Stimulated activated effector memory CD8-positive, alpha-beta T cell treated with anti-CD3 and anti-CD28 coated beads, Interleukin-12 subunit alpha, Interleukin-12 subunit beta, amount 100 ng/mL, for 72 hours (primary cell): ENCODE results near the gene KRT77.
"Not testable (repeated sequence)": the region's sequence is repeated elsewhere in the genome, so short reads cannot be mapped to it uniquely, and the experiment has no call there.

ENCODE experiments used
- ATAC-seq: fragments of 150-1000 bp; cut with Tn5 transposase; 2 replicates; pipeline ENCODE4 v1.10.0; 2021
- DNase-seq, 2 donors: peaks; one replicate each; pipeline ENCODE4 v3.0.0; 2021 to 2022; ENCODE audit warnings: low spot score in 2 of 2
- H3K27ac Mint-ChIP-seq: one replicate; pipeline ENCODE4 v1.8.0; 2022; ENCODE audit warnings: mild to moderate bottlenecking, mixed read lengths
- H3K36me3 Mint-ChIP-seq: one replicate; pipeline ENCODE4 v1.8.0; 2022; ENCODE audit warnings: mild to moderate bottlenecking, mixed read lengths
- H3K4me1 Mint-ChIP-seq: one replicate; pipeline ENCODE4 v1.8.0; 2022; ENCODE audit warnings: mixed read lengths
- H3K4me3 Mint-ChIP-seq: one replicate; pipeline ENCODE4 v1.8.0; 2022; ENCODE audit warnings: mild to moderate bottlenecking, mixed read lengths
- H3K9me3 Mint-ChIP-seq: one replicate; pipeline ENCODE4 v1.8.0; 2022; ENCODE audit warnings: mixed read lengths

The KRT77 gene

DNA sequence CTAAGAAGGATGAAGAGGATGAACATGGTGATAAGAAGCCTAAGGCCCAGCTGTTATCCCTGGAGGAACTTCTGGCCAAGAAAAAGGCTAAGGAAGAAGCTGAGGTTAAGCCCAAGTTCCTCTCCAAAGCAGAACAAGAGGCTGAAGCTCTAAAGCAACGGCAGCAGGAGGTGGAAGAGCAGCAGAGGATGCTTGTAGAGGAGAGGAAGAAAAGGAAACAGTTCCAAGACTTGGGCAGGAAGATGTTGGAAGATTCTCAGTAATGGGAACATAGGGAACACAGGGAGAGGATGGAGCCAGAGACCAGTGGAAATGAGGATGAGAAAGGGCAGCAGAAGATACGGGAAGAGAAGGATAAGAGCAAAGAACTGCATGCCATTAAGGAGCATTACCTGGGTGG is 27.5 kb upstream of the KRT77 start:
- Mint-ChIP-seq H3K27ac (no peak overlapping the region), H3K9me3 (peaks cover 2% of the 10 kb centered on the region), H3K4me1 (no peaks in the 10 kb centered on the region), H3K4me3 (no peak overlapping the region), H3K36me3 (no peaks in the 10 kb centered on the region)
- no peak for ATAC-seq
- DNase-seq: no peak

GRCh38 chr12:52730383-52730782 is 27.1 kb upstream of the KRT77 start:
- peaks cover 2% of the 10 kb centered on the region for H3K9me3 Mint-ChIP-seq
- H3K27ac Mint-ChIP-seq: no peak overlapping the region
- ATAC-seq: no peak
- DNase-seq: no peak
- H3K4me1 Mint-ChIP-seq: no peaks in the 10 kb centered on the region
- no peak overlapping the region for H3K4me3 Mint-ChIP-seq
- H3K36me3 Mint-ChIP-seq: no peaks in the 10 kb centered on the region

DNA sequence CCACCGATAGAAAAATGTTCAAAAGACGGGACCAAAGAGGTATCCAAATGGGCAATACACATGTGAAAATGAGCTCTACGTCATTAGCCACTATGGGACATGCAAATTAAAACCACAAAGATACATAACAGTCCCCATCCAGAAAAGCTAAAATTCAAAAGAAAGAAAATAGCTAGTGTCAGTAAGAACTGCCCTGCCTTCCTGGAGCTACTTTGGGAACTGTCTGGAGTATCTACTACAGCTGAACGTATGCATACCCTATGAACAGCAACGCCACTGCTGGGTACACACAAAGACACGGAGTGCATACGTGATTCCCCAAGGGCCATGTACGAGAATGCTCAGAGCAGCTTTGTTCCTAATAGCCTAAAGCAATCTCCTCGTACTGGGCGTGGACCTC is 25.8 kb upstream of the KRT77 start:
- DNase-seq (no peak), ATAC-seq (no peak)
- H3K9me3 Mint-ChIP-seq: peaks cover 2% of the 10 kb centered on the region
- H3K4me3 Mint-ChIP-seq: no peak overlapping the region
- no peaks in the 10 kb centered on the region for H3K36me3 Mint-ChIP-seq
- no peaks in the 10 kb centered on the region for H3K4me1 Mint-ChIP-seq
- no peak overlapping the region for H3K27ac Mint-ChIP-seq

DNA sequence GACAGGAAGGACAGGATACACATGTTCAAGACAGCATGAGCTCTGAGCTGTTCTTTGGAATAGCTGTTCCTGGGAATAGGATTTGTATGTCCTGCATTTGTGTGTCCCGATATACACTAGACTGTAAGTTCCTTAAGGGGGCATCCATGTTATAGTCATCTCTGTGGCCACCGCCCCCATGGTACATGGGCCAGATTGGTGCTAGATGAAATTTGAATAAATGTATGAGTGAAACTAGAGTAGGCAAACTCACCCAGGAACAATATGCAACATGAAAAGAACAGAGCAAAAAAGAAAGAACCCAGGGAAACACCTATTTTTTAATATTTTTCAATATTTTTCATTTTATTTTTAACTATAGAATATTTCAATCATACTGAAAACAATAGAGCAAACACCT is 25.1 kb upstream of the KRT77 start:
- H3K36me3 Mint-ChIP-seq: no peaks in the 10 kb centered on the region

GRCh38 chr12:52727037-52727436 is 23.7 kb upstream of the KRT77 start:
- H3K36me3 Mint-ChIP-seq: no peaks in the 10 kb centered on the region
- DNase-seq: no peak
- H3K4me1 Mint-ChIP-seq: no peaks in the 10 kb centered on the region
- ATAC-seq: no peak
- no peak overlapping the region for H3K4me3 Mint-ChIP-seq
- H3K9me3 Mint-ChIP-seq: peaks cover 2% of the 10 kb centered on the region
- no peak overlapping the region for H3K27ac Mint-ChIP-seq

More for the DNA sequence above, 25.1 kb upstream of the KRT77 start:
- H3K4me3 Mint-ChIP-seq: no peak overlapping the region
- ATAC-seq (no peak), DNase-seq (no peak)
- H3K4me1 Mint-ChIP-seq: no peaks in the 10 kb centered on the region
- peaks cover 2% of the 10 kb centered on the region for H3K9me3 Mint-ChIP-seq
- no peak overlapping the region for H3K27ac Mint-ChIP-seq

GRCh38 chr12:52726451-52726850 is 23.1 kb upstream of the KRT77 start:
- Mint-ChIP-seq H3K4me3 (no peak overlapping the region), H3K36me3 (no peaks in the 10 kb centered on the region), H3K9me3 (peaks cover 2% of the 10 kb centered on the region), H3K27ac (no peak overlapping the region), H3K4me1 (no peaks in the 10 kb centered on the region)
- DNase-seq: no peak
- no peak for ATAC-seq

DNA sequence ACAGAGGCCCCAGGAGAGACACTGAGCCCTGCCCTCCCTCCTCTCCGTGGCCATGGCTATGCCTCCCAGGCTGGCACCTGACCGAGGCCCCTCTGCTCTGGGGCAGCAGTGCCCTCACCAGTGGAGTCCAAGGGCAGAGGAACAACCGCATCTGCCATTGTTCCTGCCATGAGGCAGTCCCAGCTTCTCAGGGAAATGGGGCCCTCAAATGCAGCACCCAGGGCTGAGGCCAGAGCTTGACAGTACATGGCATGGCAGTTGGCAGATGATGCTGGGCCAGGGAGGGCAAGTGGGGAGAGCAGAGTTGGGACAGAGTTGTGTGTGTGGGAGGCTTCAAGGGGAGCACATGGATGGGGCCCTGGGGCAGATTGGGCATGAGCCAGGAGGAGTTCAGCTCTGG is 21.1 kb upstream of the KRT77 start:
- DNase-seq: no peak
- ATAC-seq: no peak

GRCh38 chr12:52722680-52723079 is 19.4 kb upstream of the KRT77 start:
- Mint-ChIP-seq H3K4me3 (no peak overlapping the region), H3K27ac (no peak overlapping the region), H3K4me1 (no peaks in the 10 kb centered on the region), H3K36me3 (no peaks in the 10 kb centered on the region), H3K9me3 (no peaks in the 10 kb centered on the region)
- DNase-seq: no peak
- ATAC-seq: no peak

More for the DNA sequence above, 21.1 kb upstream of the KRT77 start:
- H3K36me3 Mint-ChIP-seq: no peaks in the 10 kb centered on the region
- no peaks in the 10 kb centered on the region for H3K9me3 Mint-ChIP-seq
- no peaks in the 10 kb centered on the region for H3K4me1 Mint-ChIP-seq
- no peak overlapping the region for H3K4me3 Mint-ChIP-seq
- no peak overlapping the region for H3K27ac Mint-ChIP-seq

GRCh38 chr12:52721838-52722470 is 18.6 kb upstream of the KRT77 start:
- ATAC-seq: no peak
- no peaks in the 10 kb centered on the region for H3K36me3 Mint-ChIP-seq
- H3K4me3 Mint-ChIP-seq: no peak overlapping the region
- no peaks in the 10 kb centered on the region for H3K9me3 Mint-ChIP-seq
- no peak overlapping the region for H3K27ac Mint-ChIP-seq
- no peak for DNase-seq
- H3K4me1 Mint-ChIP-seq: no peaks in the 10 kb centered on the region

DNA sequence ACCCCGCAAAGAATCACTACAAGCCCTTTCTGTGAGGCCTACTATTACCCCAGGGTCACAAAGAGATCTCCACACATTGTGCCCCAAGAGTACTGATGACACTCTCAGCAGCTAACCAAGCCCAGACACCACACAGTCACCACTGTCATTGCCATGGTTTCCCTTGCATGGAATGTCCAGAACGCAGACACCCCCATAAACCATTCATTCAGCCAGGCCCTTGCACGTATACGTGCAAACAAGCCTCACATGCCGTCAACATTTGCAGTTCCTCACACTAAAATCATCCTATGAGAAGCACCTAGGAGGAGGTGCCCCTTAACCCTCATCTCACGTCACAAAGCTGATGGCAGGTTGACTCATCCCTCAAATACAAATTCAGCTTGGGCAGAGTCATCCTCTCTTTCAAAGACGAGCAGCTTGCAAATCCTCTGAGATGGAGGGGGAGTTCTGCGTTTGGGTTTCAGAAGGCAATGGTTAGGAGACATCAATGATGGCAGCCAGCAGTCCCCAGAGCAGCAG is 17.1 kb upstream of the KRT77 start:
- H3K27ac Mint-ChIP-seq: no peak overlapping the region
- H3K4me1 Mint-ChIP-seq: no peaks in the 10 kb centered on the region
- no peaks in the 10 kb centered on the region for H3K9me3 Mint-ChIP-seq
- no peak for ATAC-seq
- DNase-seq: no peak
- H3K36me3 Mint-ChIP-seq: no peaks in the 10 kb centered on the region
- H3K4me3 Mint-ChIP-seq: no peak overlapping the region

GRCh38 chr12:52716061-52716460 is 12.7 kb upstream of the KRT77 start:
- ATAC-seq (no peak), DNase-seq (no peak)
- no peaks in the 10 kb centered on the region for H3K9me3 Mint-ChIP-seq
- no peak overlapping the region for H3K27ac Mint-ChIP-seq
- H3K4me1 Mint-ChIP-seq: no peaks in the 10 kb centered on the region
- H3K36me3 Mint-ChIP-seq: no peaks in the 10 kb centered on the region
- H3K4me3 Mint-ChIP-seq: no peak overlapping the region

GRCh38 chr12:52715416-52715815 is 12.1 kb upstream of the KRT77 start:
- no peaks in the 10 kb centered on the region for H3K9me3 Mint-ChIP-seq
- H3K4me1 Mint-ChIP-seq: no peaks in the 10 kb centered on the region
- H3K27ac Mint-ChIP-seq: no peak overlapping the region
- no peaks in the 10 kb centered on the region for H3K36me3 Mint-ChIP-seq
- H3K4me3 Mint-ChIP-seq: no peak overlapping the region
- ATAC-seq (no peak), DNase-seq (no peak)

DNA sequence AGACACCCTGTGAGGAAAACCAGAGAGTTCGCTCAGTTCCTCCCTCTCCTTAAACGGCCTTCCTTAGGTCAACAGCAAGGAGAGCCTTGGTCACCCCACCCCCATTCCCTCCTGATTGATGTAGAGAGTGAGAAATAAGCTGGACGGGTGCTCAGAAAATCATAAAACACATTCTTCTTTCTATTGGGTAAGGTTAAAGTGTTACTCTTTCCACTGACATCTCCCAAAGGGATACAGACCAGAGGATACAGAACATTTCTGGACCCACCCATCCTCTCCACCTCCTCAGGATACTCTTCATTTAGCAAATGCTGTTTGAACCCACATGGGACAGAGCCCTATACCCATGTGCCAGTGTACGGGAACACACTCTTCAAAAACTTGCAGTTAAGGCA is 11.6 kb upstream of the KRT77 start:
- H3K4me1 Mint-ChIP-seq: no peaks in the 10 kb centered on the region
- H3K27ac Mint-ChIP-seq: no peak overlapping the region
- DNase-seq (no peak), ATAC-seq (no peak)
- H3K9me3 Mint-ChIP-seq: no peaks in the 10 kb centered on the region
- peak overlapping the region; percentile 4 for H3K4me3 Mint-ChIP-seq
- H3K36me3 Mint-ChIP-seq: no peaks in the 10 kb centered on the region

GRCh38 chr12:52713960-52714886 is 10.9 kb upstream of the KRT77 start:
- H3K36me3 Mint-ChIP-seq: no peaks in the 10 kb centered on the region
- ATAC-seq (peak; percentile 36), DNase-seq (no peak)
- H3K27ac Mint-ChIP-seq: no peak overlapping the region
- peak overlapping the region; percentile 36 for H3K4me3 Mint-ChIP-seq
- no peaks in the 10 kb centered on the region for H3K9me3 Mint-ChIP-seq
- no peaks in the 10 kb centered on the region for H3K4me1 Mint-ChIP-seq

DNA sequence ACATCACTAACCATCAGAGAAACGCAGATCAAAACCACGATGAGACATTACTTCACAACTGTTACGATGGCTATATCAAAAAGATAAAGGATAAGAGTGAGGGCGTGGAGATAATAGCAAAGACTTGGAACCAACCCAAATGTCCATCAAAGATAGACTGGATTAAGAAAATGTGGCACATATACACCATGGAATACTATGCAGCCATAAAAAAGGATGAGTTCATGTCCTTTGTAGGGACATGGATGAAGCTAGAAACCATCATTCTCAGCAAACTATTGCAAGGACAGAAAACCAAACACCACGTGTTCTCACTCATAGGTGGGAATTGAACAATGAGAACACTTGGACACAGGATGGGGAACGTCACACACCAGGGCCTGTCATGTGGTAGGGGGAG is 8.8 kb upstream of the KRT77 start:
- not testable (repeated sequence) for H3K27ac Mint-ChIP-seq, H3K4me3 Mint-ChIP-seq, H3K4me1 Mint-ChIP-seq, ATAC-seq, H3K9me3 Mint-ChIP-seq, DNase-seq, H3K36me3 Mint-ChIP-seq

GRCh38 chr12:52710730-52711129 is 7.4 kb upstream of the KRT77 start:
- DNase-seq (no peak), ATAC-seq (no peak)
- H3K27ac Mint-ChIP-seq: no peak overlapping the region
- no peak overlapping the region for H3K4me3 Mint-ChIP-seq
- H3K36me3 Mint-ChIP-seq: no peaks in the 10 kb centered on the region
- H3K4me1 Mint-ChIP-seq: no peaks in the 10 kb centered on the region
- H3K9me3 Mint-ChIP-seq: no peaks in the 10 kb centered on the region
